NCI-H748 (cell line): ENCODE measurements around the gene ST7.

Experiments
- DNase-seq: peaks from one replicate; lab custom pipeline; 2025; ENCODE audit not compliant: unreplicated experiment; lab: John Stamatoyannopoulos, UW

The ST7 gene

DNA sequence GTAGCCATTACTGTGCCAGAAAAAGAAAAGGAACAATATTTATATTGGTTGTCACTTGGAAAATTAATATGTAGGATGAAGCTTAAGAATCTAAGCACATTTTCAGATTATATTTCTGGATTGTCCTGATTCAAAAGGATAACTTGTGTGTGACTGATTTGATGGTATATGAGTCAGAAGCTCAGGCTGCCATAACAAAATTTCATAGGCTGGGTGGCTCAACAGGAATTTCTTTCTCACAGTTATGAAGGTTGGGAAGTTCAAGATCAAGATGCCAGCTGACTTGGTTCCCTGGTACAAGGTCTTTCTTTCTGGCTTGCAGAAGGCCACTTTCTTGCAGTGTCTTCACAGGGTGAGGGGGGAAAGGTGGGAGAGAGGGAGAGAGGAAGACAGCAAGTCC is 108.5 kb downstream of the ST7 start:
- DNase-seq, result no peak

DNA sequence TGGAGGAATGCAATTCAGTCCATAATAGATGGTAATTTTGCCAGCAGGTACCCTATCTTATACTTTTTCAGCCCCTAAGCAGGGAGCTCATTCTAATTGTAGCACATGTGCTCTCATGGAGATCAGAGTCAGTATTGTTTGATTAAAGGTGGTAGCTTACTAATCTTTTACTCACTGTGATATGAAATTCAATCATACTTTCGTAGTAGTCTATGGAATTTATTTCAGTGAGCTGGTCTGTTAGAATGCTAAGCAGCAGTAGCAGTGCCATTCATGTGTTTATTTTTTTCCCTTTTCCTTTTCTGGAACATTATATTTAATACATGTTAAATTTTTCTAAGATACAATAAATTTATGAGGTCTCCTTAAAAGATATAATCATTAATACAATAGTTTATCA is 109.0 kb downstream of the ST7 start:
- DNase-seq, result no peak

GRCh38 chr7:117064688-117065087 is 111.4 kb downstream of the ST7 start:
- DNase-seq, result peak; percentile 33

DNA sequence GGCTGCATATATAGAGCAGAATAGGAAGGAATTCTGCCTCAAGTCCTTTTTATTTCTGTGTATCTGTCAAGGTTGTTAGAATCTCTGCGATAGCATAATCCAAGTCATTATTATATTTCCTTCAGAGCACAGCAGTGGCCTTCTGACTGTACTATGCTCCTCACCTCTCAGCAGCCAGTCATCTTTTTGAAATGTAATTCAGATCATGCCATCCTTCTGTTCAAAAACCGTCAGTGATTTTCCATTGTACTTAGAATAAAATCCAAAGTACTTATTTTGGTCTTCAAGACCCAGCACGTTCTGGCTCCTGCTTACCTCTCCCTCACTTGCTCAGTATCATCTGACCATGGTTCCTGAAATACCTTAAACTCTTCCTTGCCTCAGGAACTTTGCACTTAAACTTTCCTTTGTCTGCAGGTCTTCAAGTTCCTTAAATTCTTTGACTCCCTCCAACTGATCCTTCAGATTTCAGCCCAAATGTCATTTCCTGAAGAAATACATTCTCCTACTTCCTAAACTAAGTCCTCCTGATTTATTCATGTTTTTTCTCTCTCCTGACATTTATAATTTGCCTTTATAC is 112.4 kb downstream of the ST7 start:
- DNase-seq, result no peak

DNA sequence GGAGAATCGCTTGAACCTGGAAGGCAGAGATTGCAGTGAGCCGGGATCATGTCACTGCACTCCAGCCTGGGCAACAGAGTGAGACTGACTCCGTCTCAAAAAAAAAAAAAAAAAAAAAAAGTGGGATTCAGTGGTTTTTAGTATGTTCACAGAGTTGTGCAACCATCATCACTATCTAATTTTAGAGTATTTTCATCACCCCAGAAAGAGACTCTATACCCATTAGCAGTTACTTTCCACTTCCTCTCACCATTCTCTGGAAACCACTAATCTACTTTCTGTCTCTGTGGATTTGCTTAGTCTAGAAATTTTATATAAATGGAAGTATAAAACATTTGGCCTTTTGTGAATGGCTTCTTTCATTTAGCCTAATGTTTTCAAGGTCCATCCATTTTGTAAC is 113.4 kb downstream of the ST7 start:
- no peak for DNase-seq

- DNase-seq, result no peak
Observed at GRCh38 chr7:117067340-117067739, 114.0 kb downstream of the ST7 start.

- peak; percentile 33 for DNase-seq
Observed at GRCh38 chr7:117068511-117069145, 115.3 kb downstream of the ST7 start.

- DNase-seq, result no peak
Observed at GRCh38 chr7:117069379-117069778, 116.1 kb downstream of the ST7 start.

GRCh38 chr7:117071551-117071950 is 118.2 kb downstream of the ST7 start:
- peak; percentile 54 for DNase-seq

DNA sequence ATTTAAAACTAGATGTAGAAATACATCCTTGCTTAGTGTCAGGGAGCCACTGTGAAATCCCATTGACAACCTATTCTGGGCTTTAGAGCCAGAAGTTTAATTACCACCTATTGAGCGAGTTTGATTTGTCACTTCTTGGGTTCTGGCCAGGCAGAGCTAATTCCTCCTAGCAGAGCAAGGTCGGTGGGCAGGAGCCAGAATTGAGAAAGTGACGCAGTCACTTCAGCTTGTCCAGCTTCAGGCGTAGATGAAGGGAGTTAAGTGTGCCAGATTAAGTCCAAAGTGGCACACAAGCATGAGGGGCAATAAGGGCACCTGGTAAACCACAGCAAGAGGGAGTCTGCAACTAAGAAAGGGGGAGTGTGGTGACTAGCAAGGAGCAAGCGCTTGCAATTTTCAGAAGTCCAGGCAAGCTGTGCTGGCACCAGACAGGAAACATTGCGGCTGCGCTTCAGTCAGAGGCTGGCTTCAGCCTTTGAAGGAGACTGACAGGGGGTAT is 119.4 kb downstream of the ST7 start:
- no peak for DNase-seq

DNA sequence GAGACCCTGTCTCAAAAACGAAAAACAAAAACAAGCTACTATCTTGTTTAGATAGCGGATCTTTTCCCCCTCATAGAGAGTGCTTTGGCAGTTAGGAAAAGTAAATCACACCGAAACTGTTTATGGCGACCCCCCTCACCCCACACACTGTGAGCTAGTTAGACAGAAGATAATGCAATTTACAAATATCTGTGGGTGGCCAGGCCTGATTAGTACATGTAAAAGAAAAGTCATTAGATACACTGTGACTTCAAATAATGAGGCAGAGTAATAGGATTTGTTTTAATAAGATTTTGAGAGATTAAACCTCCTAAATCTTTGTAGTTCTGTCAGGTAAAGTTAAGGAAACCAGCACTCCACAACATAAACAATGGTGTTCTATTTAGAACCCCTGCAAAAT is 121.1 kb downstream of the ST7 start:
- no peak for DNase-seq

DNA sequence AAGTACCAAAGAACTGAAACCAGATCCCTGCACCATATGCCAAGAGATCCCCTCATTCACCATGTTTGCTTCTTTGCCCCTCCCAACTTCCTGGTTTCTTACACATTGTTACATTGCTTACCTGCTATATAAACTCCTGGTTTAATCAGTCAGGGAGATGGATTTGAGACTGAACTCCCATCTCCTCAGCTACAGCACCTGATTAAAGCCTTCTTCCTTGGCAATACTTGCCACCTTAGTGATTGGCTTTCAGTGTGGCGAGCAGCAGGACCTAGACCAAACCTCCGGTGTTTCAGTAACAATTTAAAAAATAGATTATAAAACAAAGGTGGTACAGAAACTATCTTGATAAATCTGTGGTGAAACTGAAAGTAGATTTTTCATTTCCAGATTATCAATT is 122.6 kb downstream of the ST7 start:
- no peak for DNase-seq

DNA sequence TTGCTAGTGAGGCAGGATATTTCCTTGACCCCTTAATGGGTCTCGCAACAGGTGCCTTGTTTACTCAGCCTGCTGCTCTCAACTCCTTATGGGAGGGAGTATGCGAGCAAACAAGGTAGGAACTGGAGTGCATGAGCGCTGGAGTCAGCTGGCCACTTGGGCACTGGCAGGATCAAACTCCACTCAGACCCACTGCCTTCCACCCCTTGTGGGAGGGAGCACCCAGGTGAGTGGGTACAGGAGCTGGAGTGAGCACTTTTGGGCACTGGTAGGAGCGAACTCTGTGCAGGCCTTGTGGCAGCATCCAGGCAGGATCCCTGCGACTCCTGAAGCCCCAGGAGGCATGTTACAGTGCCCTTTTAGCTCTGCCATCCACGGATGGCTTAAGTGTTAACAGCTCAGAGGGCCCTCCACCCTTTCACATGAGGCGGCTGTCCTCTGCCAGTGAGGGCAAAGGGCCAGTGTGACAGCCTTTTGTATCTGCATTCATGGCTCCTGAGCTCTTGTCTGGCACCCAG is 123.2 kb downstream of the ST7 start:
- DNase-seq, result no peak

DNA sequence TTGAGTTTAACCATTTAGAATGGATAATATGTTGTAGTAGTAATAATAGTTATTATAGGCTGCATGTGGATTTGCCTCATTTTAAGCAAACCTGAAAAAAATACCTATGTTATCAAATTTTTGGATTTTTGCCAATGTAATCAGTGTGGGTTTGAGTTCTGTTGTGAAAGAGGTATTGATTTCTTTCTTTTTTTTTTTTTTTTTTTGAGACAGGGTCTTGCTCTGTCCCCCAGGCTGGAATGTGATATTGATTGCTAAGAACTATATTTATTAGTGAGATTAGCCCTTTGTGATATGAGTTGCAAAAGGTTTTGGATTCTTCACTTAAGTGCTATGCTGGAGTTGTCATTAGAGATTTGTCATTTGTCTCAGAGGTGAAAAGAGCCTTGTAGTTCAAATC is 124.4 kb downstream of the ST7 start:
- DNase-seq, result peak; percentile 17

GRCh38 chr7:117082647-117083046 is 129.3 kb downstream of the ST7 start:
- DNase-seq, result no peak

DNA sequence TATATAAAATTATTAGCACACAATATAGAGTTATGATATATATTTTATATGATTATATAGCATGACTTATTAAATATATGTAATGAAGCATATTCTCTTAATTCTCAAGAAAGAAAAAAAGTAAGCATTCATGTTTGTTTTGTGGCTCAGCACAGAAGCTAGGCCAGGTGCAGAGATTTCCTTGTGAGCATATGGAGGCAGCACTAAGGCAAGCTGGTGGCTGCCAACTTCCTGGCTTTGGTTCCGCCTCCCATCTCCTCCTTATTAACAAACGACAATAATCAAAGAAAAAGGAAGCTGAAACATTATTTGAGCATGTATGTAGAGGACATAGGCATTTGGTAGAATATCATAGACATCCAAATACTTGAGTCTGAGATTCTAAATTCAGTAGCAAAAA is 130.3 kb downstream of the ST7 start:
- DNase-seq, result no peak

DNA sequence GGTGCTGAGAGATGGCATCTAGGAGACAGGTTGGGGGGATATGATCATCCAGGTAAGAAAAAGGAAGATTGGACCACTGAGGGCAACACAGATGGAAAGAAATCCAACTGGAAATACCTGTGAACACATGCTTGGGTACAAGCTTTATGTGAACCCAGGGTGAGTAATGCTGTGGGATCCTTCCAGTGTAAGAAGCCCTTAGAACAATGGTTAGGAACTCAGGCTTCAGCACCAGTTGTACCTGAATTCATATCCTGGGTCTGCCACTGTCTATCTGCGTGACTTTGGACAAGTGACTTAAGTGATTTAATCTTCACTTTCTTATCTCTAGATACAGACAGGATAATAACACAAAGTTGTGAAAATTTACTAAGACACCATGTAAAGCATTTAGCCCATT is 131.0 kb downstream of the ST7 start:
- DNase-seq, result no peak

DNA sequence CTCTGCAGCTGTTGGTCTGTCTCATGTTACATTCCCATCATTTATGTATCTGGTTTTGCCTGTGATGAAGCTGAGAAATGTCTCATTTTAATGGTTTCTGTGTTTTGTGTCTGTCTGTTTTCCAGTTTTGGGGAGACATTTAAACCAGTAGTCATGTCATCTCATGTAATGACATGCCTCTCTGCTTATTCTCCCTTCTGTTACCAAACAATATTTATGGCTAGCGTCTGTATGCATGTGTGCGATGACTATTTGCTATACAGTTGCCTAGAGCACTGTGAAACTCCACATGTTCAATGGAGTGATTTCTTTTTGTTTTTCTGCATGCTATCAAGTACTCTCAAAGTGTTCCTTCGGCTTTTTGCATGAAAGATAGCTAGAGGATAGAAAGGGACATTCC is 132.0 kb downstream of the ST7 start:
- DNase-seq, result no peak

DNA sequence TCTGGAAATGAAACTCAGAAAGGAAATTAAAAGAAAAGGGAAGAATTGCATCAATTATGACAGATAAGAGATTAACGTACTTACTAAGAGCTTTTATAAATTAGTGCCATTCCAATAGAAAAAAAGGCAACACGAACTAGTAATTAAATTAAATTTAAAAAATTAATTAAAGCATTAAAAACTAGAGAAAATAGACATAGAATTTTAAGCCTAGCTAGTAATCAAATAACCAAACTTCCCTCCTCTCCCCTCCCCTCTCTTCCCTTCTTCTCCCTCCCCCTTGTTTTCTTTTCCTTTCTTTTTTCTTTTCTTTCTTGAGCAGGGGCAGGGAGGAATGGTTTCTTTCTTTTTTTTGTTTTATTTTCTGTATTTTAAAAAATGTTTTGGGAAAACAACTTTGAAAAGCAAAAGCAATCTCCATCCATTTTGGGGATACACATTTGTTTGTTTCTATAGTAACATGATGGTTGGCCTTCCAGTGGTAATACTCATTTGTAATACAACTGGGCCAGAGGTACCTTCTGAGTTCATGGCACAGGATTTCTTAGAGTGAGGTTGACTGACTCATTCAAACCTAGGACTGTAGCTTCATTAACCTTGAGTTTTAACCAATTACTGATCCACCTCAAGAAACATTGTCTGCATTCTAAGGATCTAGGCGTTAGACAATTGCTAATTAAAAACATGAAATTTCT is 132.6 kb downstream of the ST7 start:
- DNase-seq, result no peak

DNA sequence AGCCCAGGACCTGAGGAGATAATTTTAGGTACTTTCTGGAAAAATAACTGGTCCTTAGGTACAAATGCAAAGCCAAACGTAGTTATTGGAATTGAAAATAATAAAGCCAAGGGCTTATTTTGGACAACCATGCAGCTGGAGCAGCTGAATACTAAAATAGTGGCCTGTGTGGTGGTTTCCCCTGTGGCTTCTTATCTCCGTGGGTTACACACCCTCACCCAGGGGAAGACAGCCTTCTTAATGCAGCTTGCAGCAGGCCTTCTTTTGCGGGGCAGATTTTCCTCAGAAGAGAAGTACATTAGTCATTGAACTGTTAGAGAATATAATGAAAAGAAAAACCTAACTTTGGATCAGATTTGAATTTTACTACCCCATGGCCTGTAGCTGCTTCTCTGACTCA is 133.5 kb downstream of the ST7 start:
- no peak for DNase-seq

GRCh38 chr7:117087639-117088396 is 134.5 kb downstream of the ST7 start:
- DNase-seq, result no peak
